ENCODE results near the gene SEMA4A.
A peak's percentile ranks its signal among the peaks of the same experiment; 100 is the strongest.
"Not testable (repeated sequence)": the region's sequence is repeated elsewhere in the genome, so short reads cannot be mapped to it uniquely, and the experiment has no call there.

Gene SEMA4A
- total RNA-seq = 4.0 to 47.9 (median 11.8) reads per million in 18 experiments

DNA sequence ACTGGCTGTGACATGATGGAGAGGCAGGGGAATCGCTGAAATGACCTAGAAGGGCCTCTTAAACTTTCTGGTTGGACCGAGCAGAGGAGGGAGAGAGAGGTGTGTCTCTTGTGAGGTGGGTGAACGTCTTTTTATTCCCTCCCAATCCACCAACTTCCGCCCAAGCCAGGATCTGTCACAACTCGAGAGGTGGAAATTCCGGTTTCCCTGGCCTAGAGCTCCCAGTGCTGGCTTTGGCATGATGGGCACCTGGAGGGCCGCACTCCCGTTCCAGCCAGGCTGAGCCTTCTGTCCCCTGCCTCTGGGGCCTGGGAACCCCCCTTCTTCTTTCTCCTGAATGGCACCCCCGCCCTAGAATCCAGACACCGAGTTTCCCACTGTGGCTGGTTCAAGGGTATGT lies at the start of gene SEMA4A:
Gene SEMA4A (plus strand): TSS at position 224 of the 400 bp plus-strand sequence. CDS start 994 bp downstream, outside the sequence.
- DNase-seq = no peak

DNA sequence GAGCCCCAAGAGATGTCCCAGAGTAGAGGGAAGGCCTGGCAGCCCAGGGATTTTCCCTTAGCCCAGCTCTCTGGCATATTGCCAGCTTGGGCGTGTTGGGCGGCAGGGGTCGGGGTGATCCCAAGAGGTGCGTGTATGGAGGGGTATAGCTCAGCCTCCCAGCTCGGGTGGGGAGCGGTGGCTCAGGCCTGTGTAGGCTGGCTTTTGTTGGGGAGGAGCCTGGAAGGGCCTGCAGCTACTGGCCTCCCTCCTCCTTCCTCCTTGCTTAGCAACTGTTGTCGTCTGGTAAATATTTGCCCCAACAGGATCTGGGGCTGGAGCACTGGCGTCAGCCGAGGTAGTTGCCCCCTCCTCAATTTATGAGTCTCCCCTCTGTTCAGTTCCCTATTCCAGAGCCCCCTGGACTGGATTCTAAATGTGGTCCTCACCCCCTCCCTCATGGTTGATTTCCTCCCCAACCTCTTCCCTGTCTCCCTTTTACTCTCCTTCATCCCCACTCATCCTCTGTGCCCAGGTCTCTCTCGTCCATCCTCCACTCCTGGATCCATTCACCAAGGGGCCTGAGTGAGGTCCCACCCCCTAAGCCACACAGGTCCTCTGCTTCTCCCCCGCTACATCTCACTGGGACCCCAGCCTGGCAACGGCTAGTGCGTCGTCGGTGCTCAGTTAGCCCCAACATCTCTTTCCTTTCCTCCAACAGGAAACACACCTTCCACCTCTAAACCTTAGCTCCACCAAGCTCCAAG lies 49.1 kb upstream of the SEMA4A start:
- DNase-seq = peak; percentile 60 to 63

DNA sequence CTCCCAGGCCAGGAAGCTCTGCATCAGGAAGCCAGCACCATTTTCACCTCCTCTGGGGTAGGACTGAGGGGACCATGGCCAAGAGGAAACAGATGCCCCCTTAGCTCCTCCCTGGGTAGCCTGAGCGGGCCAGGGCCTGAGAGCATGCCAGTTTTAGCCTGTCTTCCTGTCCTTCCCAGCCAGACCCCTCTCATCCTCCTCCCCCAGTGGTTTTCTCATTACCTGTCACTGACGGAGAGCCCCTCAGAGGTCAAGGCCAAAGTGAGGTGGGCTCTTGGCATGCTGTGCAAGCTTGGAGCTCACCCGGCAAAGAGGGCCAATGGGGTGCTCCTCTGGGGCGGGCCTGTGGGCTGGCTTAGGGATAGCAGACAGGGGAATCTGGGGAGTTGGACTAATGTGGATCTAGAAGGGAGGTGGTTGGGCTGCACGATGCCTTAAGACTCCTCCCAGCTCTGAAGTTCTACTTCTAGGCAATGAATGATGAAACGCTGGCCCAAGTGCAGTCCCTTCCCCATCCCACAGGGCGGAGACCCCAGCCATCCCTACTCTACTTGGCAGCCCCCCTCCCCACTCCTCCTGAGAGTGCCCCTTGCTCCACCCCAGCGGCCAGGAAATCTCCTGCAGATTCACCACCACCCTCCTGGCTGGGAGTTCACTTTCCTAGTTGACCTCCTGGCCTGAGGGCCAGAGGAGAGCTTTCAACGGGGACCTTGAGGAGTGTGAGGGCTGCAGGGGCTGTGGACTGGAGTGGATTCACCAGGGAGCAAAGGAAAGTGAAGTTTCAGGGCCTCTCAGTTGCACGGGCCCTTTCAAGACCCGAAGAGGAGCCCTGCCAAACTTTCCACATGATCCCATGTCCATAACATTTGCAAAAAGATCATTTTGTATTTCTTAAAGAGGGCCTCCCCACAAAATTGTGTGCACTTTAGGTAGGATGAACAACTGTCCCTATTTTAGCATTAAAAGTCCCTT lies 48.2 kb upstream of the SEMA4A start:
- DNase-seq = no peak

DNA sequence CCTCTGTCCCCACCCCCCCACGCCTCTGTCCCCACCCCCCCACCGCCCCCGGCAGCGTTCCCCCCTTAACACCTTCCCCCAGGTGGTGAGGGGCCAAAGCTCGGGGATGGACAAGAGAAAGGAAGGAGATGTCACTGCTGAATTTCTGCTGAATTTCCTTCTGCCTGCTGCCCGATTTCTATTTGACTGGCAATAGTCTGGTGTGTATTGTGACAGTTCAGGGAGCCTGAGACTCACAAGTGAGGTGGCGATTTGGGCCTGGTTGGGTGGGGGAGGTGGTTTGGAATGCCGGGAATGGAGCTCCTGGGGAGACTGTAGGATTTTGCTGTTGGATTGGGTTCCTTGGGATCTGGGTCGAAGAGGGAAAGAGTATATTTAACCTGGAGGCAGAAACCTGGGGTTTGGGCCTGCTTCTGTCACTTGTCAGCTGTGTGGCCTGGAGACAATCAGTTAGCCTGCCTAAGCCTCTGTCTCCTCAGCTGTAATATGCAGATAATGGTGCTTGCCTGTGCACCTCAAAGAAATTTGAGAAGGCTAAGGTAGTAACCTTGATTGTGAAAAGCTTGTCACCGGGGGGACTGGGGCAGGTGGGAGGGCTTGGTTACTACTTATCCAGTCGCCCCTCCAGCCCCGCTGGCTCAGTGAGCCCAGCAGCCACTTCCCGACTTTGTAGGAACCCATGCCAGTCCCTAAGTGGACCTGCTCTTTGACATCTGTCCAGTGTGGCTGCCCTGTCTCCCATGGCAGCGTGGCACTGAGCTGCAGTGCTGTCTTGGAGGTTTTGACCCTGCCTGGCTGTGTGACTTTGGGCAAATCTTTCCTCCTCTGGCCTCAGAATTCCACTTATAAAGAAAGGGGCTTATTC lies 46.5 kb upstream of the SEMA4A start:
- no peak for DNase-seq

DNA sequence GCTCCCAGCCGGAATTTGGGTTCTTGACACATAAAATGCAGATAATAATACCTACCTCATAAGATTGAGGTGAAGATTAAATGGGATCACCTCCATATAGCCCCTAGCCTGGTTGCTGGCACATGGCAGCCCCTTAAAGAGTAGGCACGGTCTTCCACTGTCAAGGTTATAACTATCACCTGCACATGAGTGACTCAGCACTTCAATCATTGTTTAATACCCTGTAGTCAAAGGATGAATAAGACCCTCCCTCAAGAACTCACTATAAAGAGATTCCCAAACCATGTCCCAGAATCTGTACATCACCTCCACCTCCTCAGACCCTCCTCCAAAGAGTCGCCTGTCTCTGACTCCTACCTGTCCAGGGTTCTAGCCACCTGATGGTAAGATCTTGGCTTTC lies 45.3 kb upstream of the SEMA4A start:
- no peak for DNase-seq

DNA sequence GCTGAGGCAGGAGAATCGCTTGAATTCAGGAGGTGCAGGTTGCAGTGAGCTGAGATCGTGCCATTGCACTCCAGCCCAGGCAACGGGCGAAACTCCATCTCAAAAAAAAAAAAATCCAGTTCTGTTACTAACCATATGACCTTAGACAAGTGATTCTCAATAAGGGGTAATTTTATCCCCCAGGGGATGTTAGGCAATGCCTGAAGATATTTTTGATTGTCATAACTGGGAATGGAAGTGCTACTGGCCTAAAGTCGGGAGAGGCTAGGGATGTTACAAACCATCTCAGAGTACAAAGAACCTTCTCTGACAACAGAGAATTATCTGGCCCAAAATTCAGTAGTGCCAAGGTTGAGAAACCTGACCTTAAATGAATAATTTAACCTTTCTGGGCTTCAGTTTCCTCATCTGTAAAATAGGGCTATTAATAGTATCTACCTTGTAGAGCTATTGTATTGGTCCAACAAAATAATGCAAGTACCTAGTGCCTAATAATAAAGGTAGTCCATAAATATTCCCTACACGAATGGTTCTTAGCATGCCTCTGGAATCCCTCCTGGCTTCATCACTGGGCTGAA lies 44.6 kb upstream of the SEMA4A start:
- no peak for DNase-seq

DNA sequence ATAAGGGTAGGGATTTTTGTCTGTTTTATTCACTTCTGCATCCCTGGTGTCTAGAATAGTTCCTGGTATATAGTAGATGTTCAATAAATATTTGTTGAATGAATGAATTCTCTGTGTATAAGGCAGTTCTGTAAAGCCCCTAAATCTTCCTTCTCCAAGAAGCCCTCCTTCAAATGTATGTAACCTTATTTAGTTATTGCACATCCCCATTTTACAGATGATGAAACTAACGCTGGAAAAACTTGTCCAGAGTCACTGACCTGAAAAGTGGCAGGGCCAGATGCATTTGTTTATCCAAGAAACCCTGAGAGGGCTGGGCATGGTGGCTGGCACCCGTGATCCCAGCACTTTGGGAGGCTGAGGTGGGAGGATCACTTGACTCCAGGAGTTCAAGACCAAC lies 43.1 kb upstream of the SEMA4A start:
- DNase-seq = no peak

DNA sequence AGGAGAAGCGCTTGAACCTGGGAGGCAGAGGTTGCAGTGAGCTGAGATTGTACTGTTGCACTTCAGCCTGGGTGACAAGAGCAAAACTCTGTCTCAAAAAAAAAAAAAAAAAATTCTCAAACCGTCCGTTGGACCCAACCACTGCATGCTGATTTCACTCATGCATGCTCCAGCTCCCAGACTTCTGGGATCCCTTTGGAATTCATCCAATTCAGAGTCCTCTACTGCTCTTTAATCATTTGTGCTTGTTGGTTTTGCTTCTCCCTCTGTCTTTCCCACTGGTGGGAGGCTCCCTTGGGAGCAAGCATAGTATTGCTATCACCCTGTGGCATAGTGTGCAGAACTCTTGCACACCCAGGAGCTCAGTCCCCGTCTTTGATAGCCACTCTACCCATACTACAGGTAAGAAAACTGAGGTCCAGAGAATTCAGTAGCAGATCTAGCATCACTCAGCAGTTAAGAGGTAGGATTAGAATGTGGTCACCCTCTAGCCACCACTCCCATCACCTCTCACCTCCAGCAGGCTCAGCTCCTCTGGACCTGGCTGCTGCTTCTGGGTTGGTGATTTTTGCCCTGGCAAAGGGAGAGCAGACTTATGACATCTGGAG lies 41.9 kb upstream of the SEMA4A start:
- no peak for DNase-seq

DNA sequence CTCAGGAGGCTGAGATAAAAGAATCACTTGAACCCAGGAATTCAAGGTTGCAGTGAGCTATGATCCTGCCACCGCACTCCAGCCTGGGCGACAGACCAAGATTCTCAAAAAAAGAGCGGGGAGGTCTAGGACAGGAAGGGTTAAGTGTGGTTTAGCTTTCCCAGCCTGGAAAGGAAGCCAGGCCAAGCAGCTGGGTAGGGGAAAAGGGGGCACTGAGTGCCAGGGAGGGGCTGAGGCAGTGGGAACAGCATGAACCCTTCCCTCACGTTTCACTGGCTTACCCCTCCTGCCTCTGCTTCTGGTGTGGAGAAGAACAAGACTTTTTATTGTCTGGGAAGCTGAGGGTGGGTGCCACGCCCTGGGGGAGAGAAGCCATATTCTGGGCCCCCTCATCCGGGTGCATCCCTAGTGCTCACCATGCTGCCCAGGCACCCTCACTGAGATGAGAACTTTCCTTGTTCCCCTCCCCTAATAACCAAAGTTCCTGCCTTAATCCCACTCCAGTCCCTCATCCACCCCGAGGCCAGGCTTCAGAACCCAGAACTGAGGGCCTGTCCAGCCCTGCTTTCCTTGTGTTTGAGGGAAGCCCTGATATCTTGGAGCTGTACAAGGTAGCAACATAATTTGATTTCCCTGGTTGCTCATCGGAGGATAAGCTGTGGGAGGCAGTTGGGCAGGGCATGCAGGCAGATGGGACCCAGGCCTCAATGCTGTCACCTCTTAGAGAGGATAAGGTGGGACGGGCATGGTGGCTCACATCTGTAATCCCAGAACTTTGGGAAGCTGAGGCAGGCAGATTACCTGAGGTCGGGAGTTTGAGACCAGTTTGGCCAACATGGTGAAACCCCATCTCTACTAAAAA lies 40.9 kb upstream of the SEMA4A start:
- no peak for DNase-seq

DNA sequence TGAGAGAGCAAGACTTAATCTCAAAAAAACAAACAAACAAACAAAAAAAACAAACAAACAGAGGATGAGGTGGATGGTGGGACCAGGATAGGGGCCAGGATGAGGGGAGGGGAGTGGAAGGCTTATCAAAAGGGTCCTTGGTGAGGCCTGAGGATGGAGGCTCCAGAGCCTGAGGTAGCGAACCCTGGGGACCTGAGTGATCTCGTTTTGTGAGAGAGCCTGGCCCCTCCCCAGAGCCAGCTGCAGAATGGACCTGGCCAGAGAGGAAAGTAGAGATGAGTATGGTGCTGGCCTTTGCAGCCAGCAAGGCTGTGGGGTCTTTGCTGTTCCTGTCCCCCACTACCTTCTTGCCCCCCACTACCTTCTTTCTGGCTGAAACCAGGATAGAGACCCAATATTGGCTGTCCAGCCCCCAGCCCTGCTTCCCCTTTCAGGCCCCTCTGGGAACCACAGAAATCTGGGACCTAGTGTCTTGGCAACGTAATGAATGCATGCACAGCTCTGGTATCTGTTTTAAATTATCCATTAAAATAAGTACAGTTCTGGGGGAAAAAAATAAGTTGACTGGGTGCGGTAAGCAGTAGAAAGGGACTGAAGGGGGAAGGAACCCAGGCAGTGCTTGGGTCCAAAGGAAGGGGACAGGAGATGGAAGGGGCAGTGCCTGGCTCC lies 40.0 kb upstream of the SEMA4A start:
- DNase-seq = no peak

DNA sequence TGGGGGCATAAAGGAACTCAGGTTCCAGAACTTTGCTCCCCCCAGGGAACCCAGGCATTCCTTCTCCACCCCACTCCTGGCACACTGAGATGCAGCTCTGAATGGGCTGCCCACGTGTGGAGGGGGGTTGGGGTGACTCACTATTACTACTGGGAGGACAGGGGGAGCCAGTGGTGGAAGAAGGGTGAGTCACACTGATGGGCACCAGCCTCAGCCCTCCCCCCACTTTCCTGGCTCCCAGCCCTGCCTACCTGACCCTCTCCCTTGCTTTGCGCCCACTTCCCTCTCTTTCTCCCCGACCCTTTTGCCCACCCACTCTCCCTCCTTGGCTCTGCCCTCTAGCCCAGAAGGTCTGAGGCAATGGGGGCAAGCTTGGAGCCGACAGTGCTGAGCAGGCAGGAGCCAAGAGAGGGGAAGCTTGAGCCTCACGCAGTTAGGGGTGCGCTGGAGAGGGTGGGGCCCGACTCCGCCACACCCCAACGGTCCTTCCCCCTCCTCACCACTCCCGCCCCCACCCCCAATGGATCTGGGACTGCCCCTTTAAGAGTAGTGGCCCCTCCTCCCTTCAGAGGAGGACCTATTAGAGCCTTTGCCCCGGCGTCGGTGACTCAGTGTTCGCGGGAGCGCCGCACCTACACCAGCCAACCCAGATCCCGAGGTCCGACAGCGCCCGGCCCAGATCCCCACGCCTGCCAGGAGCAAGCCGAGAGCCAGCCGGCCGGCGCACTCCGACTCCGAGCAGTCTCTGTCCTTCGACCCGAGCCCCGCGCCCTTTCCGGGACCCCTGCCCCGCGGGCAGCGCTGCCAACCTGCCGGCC lies 39.1 kb upstream of the SEMA4A start, which contains the start of gene LMNA:
Gene LMNA (plus strand): TSS at position 611 of the 818 bp plus-strand sequence. CDS start 208 bp downstream, outside the sequence.
- DNase-seq = peak; percentile 90 to 94

DNA sequence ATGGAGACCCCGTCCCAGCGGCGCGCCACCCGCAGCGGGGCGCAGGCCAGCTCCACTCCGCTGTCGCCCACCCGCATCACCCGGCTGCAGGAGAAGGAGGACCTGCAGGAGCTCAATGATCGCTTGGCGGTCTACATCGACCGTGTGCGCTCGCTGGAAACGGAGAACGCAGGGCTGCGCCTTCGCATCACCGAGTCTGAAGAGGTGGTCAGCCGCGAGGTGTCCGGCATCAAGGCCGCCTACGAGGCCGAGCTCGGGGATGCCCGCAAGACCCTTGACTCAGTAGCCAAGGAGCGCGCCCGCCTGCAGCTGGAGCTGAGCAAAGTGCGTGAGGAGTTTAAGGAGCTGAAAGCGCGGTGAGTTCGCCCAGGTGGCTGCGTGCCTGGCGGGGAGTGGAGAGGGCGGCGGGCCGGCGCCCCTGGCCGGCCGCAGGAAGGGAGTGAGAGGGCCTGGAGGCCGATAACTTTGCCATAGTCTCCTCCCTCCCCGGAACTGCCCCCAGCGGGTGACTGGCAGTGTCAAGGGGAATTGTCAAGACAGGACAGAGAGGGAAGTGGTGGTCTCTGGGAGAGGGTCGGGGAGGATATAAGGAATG lies 38.4 kb upstream of the SEMA4A start:
- peak; percentile 25 to 38 for DNase-seq

DNA sequence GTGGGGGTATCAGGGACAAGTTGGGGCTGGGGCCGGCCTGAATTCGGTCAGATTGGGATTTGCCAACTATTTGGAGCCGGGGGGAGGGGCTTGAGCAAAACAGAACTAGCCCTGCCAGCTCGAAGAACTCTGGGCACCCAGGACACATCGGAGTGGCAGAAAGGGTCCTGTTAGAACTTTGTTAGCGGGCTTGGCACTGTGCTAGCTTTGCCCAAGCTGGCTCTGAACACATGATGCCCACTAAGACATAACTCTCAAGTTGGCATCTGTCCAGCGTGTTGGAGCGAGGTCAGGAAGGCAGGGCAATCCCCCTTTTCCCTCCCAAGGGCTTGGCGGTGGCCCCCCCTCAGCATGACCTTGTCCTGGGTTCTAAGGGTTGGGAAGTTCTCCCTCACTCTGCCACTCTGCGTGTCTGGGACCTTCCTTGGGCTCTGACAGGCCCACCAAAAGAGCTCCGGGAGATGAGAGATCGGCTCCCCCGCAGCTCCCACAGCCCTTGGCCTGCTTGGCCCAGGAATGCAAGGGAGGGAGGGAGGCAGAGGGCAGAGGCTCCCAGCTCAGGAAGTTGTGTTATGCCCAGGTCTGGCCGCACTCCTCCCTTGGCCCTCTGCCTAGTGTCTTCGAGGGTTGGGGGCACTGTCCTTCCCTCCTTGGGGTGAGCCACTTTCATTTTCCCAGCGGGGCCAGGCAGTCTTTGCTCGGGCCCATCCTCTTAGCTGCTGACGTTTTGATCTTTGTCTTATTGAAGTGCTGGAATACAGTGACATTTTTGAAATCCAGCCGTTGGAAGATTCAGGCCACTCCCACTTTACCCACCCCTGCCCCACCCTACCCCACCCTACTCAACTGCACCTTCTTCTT lies 37.6 kb upstream of the SEMA4A start:
- peak; percentile 12 to 14 for DNase-seq

DNA sequence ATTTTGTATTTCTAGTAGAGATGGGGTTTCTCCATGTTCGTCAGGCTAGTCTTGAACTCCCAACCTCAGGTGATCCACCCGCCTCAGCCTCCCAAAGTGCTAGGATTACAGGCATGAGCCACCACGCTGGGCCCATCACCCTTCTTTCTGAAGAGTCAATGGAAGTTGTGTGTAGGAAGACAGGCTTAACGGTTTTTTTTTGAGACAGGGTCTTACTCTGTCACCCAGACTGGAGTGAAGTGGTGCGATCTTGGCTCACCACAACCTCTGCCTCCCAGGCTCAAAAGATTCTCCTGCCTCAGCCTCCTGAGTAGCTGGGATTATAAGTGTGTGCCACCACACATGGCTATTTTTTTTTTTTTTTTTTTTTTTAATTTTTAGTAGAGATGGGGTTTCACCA lies 36.7 kb upstream of the SEMA4A start:
- DNase-seq = not testable (repeated sequence)

DNA sequence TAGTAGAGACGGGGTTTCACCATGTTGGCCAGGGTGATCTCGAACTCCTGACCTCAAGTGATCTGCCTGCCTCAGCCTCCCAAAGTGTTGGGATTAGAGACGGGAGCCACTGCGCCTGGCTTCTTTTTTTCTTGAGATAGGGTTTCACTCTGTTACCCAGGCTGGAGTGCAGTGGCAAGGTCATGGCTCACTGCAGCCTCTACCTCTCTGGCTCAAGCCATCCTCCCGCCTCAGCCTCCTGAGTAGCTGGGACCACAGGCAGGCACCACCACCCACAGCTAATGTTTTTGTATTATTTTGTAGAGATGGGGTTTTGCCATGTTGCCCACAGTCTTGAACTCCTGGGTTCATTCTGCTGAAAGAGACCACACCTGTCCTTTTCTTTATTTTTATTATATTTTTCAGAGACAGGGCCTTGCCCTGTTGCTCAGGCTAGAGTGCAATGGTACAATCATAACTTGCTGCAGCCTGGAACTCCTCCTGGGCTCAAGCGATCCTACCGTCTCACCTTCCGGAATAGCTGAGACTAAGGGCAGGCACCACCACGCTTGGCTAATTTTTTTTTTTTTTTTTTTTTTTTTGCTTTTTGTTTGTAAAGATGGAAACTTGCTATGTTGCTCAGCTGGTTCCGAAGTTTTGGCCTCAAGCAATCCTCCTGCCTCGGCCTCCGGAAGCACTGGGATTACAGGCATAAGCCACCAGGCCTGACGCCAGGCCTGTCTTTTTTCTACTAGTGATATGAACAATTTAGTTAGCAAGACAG lies 35.8 kb upstream of the SEMA4A start:
- DNase-seq = no peak

DNA sequence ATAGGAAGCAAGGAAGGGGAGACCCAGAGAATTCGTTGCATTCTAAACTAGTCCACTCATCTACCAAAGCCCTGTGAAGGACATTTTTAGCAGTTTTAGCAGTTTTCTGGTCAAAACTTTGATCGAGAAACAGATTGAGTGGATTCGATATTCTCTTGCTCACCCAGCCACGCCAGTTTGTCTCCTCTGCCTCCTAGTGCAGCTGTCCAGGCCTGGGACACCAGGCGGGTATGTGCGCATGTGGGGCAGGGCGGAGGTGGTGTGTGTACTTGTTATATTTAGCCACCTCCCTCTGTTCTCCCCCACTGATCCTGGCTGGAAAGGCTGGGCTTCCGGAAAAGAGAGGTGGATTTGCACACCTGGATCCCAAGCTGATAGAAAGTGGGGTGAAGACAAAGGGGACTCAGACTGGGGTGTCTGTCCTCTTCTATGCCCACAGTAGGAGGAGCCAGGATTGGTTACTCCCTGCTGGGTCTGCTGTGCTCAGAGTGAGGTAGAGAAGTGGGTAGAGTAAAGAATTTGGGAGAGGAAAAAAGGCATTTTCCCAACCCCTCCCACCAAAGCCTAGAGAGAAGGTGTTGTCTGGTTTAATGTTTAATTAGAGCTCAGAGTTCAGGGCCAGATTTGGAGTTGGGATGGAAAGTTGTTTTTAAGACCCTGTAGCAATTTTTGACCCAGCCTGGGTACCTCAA lies 35.1 kb upstream of the SEMA4A start:
- DNase-seq = no peak
